Uterus (tissue), 2 donors: ENCODE data around the gene HGD.

Experiments used
- CTCF ChIP-seq, 4 experiments: fragments of 200-600 bp in 2 of 4; fragments of 450-650 bp in 2 of 4; sonication (generic) in 2 of 4; IDR thresholded peaks; one replicate each; pipeline ENCODE4 v1.5.1; 2016 to 2019; ENCODE audit warnings: antibody characterized with exemption in 4 of 4, mild to moderate bottlenecking in 2 of 4, moderate library complexity in 1 of 4
- POLR2A ChIP-seq, 2 donors: fragments of 450-650 bp; IDR thresholded peaks; one replicate each; pipeline ENCODE4 v1.6.1; 2016; ENCODE audit warnings: antibody characterized with exemption in 2 of 2, mild to moderate bottlenecking in 1 of 2, moderate library complexity in 1 of 2

GRCh38 chr3:120730576-120731542 lies 48.8 kb upstream of the HGD start:
- TF ChIP-seq CTCF (IDR thresholded peaks at IDR 0.05) (no peak), POLR2A (IDR thresholded peaks at IDR 0.05) (no peak)
